ENCODE data around the gene TESMIN. TPM values are rescaled to one million over a fixed set of nuclear protein-coding genes. Genes with fewer than 3 reads are reported as not detected.

Gene TESMIN
- total RNA-seq, 2 donors from 2014 or later: 14.3 to 20.7 TPM

DNA sequence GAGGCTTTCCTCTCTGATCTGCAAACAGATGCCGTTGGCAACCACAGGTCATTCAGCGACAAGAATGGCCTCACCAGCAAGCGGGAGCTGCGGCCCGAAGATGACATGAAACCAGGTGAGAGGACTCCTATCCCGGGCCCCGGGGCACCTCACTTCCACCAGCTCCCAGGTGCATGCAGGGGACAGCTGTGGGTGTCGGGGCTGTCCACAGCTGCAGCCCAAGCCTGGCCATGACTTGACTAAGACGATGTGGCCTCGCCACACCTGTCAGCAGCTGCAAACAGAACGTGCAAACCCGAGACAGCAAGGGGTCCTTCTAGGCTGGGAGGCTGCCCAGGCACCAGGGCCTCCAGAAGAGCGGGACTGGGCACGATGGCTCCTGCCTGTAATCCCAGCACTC is 63.3 kb downstream of the TESMIN start:
- peaks cover 5% of the 10 kb centered on the region for H3K4me1 ChIP-seq
- no peak overlapping the region for H3K27ac ChIP-seq
- no peak overlapping the region for H3K9ac ChIP-seq (ENCODE audit: low read depth in 2 of 2, low read length in 2 of 2)
- no peak for DNase-seq
- H3K27me3 ChIP-seq: peaks cover 31% of the 10 kb centered on the region
- H3K36me3 ChIP-seq: no peaks in the 10 kb centered on the region
- H3K4me3 ChIP-seq: no peak overlapping the region
- H3K9me3 ChIP-seq: no peaks in the 10 kb centered on the region
- intact Hi-C loops (cut with DNase I): no loop called here
- TF ChIP-seq, protein P1, sequence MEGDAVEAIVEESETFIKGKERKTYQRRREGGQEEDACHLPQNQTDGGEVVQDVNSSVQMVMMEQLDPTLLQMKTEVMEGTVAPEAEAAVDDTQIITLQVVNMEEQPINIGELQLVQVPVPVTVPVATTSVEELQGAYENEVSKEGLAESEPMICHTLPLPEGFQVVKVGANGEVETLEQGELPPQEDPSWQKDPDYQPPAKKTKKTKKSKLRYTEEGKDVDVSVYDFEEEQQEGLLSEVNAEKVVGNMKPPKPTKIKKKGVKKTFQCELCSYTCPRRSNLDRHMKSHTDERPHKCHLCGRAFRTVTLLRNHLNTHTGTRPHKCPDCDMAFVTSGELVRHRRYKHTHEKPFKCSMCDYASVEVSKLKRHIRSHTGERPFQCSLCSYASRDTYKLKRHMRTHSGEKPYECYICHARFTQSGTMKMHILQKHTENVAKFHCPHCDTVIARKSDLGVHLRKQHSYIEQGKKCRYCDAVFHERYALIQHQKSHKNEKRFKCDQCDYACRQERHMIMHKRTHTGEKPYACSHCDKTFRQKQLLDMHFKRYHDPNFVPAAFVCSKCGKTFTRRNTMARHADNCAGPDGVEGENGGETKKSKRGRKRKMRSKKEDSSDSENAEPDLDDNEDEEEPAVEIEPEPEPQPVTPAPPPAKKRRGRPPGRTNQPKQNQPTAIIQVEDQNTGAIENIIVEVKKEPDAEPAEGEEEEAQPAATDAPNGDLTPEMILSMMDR (IDR thresholded peaks at IDR 0.05): no peak

DNA sequence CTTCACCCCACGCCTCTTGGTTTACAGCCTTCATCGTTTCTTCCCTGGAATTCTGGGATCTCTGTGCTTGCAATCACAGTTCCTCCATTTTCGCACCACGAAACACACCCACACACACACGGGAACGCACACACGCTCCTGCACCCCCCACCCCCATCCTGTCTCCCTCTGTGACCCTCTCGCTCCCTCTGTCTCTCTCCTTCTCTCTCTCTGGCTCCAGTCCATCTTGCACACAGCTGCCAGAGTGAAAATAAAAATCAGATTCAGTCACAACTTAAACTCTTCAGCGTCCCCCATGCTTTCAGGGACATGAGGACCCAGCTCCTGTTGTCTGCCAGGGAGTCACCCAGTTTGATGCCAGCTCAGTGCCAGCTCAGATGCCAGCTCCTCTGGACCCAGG is 64.0 kb downstream of the TESMIN start:
- H3K27me3 ChIP-seq: peaks cover 33% of the 10 kb centered on the region

DNA sequence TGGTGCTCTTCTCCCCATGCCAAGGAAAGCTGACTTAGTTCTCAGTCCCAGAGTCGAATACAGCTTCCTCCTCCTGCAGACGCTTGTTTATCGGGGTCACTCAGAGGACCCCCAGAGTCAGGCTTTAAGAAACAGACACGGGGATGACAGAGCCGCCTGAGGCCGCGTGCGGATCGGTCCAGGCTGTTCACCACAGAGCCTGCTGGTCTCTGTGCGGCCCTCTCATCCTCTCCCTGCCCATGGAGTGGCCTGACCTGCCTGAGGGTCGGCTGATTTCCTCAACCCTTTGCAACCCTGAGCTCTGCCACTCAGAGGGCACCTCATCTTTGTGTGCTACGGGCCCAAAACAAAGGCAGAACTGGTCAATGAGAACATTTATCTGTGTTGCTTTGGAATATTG is 64.8 kb downstream of the TESMIN start:
- TF ChIP-seq, protein P1 (IDR thresholded peaks at IDR 0.05): no peak
- intact Hi-C loops (cut with DNase I): no loop called here
- peaks cover 33% of the 10 kb centered on the region for H3K27me3 ChIP-seq

More for the DNA sequence above, 64.0 kb downstream of the TESMIN start:
- Histone ChIP-seq H3K4me1 (peaks cover 5% of the 10 kb centered on the region), H3K4me3 (no peak overlapping the region), H3K36me3 (no peaks in the 10 kb centered on the region), H3K9ac (ENCODE audit: low read depth in 2 of 2, low read length in 2 of 2) (no peak overlapping the region), H3K27ac (no peak overlapping the region), H3K9me3 (no peaks in the 10 kb centered on the region)
- intact Hi-C loops (cut with DNase I): no loop called here
- TF ChIP-seq, protein P1 (IDR thresholded peaks at IDR 0.05): no peak
- no peak for DNase-seq

DNA sequence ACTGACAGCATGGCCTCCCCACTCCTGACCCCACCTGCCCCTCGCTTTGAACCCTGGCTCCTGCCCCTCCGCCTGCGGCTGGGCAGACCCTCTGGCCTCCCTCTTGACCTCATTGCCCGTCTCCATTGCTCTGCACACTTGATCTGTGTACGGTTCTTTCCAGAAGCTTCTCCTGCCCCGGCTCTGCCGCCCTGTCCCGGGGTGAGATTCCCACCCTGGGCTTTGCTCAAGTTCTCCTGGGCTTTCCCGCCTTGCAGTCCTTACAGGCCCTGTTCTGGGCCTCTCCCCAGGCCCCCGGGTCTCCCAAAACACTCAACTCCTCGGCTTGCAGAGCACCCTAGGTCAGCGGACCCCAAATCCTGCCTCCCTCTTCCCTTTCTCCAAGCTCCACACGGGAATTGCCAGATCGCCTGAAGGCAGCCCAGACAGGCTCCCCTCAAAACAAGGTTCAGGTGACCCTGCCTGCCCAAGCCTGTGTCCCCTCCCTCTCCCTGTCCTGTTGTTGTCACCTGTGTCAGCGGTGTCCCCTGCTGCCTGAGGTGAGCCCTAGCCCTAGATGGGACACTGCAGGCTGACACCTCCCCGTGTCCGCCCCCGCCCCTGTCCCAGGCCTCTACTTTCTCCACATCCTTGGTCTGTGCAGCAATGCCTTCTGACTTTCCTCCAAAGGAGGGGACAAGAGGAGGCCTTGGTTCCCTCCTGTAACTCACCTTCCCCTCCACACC is 65.5 kb downstream of the TESMIN start:
- no peak overlapping the region for H3K9ac ChIP-seq (ENCODE audit: low read depth in 2 of 2, low read length in 2 of 2)

More for the DNA sequence above, 64.8 kb downstream of the TESMIN start:
- Histone ChIP-seq H3K36me3 (no peaks in the 10 kb centered on the region), H3K4me3 (no peak overlapping the region), H3K9me3 (no peaks in the 10 kb centered on the region), H3K4me1 (peaks cover 5% of the 10 kb centered on the region), H3K27ac (no peak overlapping the region), H3K9ac (ENCODE audit: low read depth in 2 of 2, low read length in 2 of 2) (no peak overlapping the region)
- no peak for DNase-seq

DNA sequence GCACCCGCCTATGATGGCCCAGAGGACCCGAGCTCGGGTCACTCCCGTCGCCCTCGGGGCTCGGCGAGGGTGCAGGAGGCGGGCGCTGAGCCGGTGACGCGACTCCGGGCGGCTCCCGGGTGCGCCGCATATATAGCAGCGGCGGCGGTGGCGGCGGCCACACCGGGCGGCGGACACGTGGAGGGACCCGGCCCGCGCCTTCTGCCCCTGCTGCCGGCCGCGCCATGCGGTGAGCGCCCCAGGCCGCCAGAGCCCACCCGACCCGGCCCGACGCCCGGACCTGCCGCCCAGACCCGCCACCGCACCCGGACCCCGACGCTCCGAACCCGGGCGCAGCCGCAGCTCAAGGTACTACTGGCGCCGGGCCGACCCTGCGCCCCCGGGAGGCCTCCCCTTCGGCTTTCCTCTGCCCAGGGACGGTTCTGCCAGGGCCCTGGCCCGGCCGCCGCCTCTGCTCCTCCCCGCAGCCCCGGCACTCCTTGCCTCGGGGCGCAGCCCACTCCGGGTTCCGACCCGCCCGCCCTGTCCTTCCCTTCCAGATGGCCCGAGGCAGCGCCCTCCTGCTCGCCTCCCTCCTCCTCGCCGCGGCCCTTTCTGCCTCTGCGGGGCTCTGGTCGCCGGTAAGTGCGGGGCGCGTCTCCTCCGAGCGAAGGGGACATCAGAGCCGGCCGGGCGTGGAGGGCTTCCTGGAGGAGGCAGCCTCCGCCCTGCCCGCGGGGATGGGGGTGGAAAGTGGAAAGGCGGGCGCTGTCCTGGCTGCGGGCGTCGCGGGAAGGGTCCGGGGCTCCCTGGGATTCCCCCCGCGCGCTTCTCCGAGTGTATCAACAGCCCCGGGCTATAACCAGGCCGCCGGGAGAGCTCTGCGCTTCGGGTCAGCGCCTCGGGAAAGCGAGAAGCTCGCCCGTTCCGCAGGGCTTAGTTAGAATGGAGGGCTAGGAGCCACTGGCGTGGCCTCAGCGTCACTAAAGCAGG is 66.6 kb downstream of the TESMIN start, which contains the start of gene GAL:
Gene GAL, plus strand, starts transcription at position 160 of the 972 bp plus-strand sequence. Its CDS starts 380 bp downstream, at position 540.
- TF ChIP-seq, protein P1 (IDR thresholded peaks at IDR 0.05): no peak
- Histone ChIP-seq H3K27me3 (peaks cover 33% of the 10 kb centered on the region), H3K9me3 (no peaks in the 10 kb centered on the region), H3K36me3 (no peaks in the 10 kb centered on the region), H3K27ac (no peak within 1 kb of the TSS), H3K9ac (ENCODE audit: low read depth in 2 of 2, low read length in 2 of 2) (no peak within 1 kb of the TSS), H3K4me1 (peaks cover 5% of the 10 kb centered on the region), H3K4me3 (peak within 1 kb of the TSS; percentile 33)
- intact Hi-C loops (cut with DNase I): no loop called here
- no peak for DNase-seq

More for the DNA sequence above, 65.5 kb downstream of the TESMIN start:
- Histone ChIP-seq H3K9me3 (no peaks in the 10 kb centered on the region), H3K36me3 (no peaks in the 10 kb centered on the region), H3K27ac (no peak overlapping the region), H3K4me3 (no peak overlapping the region), H3K4me1 (peaks cover 5% of the 10 kb centered on the region), H3K27me3 (peaks cover 33% of the 10 kb centered on the region)
- intact Hi-C loops (cut with DNase I): no loop called here
- TF ChIP-seq, protein P1 (IDR thresholded peaks at IDR 0.05): no peak
- DNase-seq: no peak

Measured in colonic mucosa (tissue), 4 donors.